NB4 (cell line): ENCODE measurements around the gene ZNF593OS.

ENCODE experiments used
- DNase-seq: peaks from one replicate; pipeline ENCODE4 v3.0.0; 2010; ENCODE audit warnings: low read depth
- H3K4me3 ChIP-seq: one replicate; pipeline ENCODE4 v1.5.1; 2011; ENCODE audit warnings: mild to moderate bottlenecking, low read depth, low read length, moderate library complexity
- MYC ChIP-seq: IDR thresholded peaks from 2 replicates; pipeline ENCODE4 v1.6.1; 2011; ENCODE audit warnings: low read depth, low read length
- POLR2A ChIP-seq: IDR thresholded peaks from 2 replicates; pipeline ENCODE4 v1.6.1; 2011; ENCODE audit warnings: mild to moderate bottlenecking; ENCODE audit not compliant: insufficient read length; ENCODE audit errors: extremely low read depth
- TF ChIP-seq, protein P1 (sequence below): IDR thresholded peaks from 2 replicates; pipeline ENCODE4 v1.6.1; 2011; ENCODE audit warnings: low read depth, low read length
- TF ChIP-seq, protein P2 (sequence below): IDR thresholded peaks from one replicate; pipeline ENCODE4 v1.5.1; 2012; ENCODE audit warnings: low read depth, low read length

ZNF593OS gene

DNA sequence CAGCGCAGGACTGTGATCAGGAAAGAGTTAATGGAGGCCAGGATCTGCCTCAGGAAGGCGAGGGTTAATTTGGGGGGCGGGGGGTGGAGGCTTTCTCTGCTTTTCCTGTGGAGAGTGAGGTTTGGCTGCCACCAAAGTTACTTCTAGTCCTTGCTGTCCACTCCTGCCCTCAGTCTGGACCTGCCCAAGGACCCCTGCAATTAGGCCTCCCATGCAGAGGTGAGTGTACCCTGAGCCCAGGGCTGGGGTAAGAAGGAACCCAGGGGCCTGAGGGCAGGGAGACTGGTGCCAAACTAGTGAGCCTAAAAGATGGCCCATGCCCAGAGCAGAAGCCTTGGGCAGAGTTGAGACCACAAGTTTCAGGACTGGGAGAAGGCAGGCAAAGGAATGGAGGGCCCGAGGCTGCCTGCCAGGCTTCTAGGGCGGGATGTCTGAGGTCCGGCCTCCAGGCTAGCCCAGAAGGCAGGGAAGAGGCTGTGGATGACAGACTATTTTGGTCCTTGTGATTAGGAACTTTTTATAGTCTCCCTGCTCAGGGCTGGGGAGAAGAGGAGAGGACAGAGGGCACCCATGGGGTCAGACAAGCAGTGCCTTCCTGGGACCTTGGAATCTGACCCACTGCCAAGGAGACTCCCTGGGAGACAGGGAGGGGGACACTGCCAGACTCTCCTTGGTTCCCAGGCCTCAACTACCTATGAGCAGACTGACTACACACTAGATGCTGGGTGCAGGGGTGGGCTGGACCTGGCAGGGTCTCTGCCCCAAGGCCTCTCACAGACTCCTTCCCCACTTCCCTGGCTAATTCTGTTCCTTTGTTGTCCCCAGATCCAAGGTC lies 12.5 kb downstream of the ZNF593OS start, which contains the start of gene FAM110D:
FAM110D (plus strand) TSS at position 172 of the 835 bp plus-strand sequence. CDS start 2,213 bp downstream, outside the sequence.
- no peak for TF ChIP-seq MYC
- H3K4me3 ChIP-seq: no peak within 1 kb of the TSS
- DNase-seq: no peak

GRCh38 chr1:26158271-26158907 lies 13.2 kb downstream of the ZNF593OS start:
- no peak for DNase-seq
- H3K4me3 ChIP-seq: no peak overlapping the region

GRCh38 chr1:26156285-26157038 lies 15.2 kb downstream of the ZNF593OS start:
- H3K4me3 ChIP-seq: no peak overlapping the region
- no peak for DNase-seq
- TF ChIP-seq MYC (no peak), POLR2A (no peak)
- TF ChIP-seq, protein P1, sequence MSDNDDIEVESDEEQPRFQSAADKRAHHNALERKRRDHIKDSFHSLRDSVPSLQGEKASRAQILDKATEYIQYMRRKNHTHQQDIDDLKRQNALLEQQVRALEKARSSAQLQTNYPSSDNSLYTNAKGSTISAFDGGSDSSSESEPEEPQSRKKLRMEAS: no peak
- TF ChIP-seq, protein P2, sequence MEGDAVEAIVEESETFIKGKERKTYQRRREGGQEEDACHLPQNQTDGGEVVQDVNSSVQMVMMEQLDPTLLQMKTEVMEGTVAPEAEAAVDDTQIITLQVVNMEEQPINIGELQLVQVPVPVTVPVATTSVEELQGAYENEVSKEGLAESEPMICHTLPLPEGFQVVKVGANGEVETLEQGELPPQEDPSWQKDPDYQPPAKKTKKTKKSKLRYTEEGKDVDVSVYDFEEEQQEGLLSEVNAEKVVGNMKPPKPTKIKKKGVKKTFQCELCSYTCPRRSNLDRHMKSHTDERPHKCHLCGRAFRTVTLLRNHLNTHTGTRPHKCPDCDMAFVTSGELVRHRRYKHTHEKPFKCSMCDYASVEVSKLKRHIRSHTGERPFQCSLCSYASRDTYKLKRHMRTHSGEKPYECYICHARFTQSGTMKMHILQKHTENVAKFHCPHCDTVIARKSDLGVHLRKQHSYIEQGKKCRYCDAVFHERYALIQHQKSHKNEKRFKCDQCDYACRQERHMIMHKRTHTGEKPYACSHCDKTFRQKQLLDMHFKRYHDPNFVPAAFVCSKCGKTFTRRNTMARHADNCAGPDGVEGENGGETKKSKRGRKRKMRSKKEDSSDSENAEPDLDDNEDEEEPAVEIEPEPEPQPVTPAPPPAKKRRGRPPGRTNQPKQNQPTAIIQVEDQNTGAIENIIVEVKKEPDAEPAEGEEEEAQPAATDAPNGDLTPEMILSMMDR: no peak

More at GRCh38 chr1:26158271-26158907, 13.2 kb downstream of the ZNF593OS start:
- TF ChIP-seq MYC (no peak), POLR2A (no peak)
- TF ChIP-seq, protein P2: no peak
- TF ChIP-seq, protein P1: no peak

DNA sequence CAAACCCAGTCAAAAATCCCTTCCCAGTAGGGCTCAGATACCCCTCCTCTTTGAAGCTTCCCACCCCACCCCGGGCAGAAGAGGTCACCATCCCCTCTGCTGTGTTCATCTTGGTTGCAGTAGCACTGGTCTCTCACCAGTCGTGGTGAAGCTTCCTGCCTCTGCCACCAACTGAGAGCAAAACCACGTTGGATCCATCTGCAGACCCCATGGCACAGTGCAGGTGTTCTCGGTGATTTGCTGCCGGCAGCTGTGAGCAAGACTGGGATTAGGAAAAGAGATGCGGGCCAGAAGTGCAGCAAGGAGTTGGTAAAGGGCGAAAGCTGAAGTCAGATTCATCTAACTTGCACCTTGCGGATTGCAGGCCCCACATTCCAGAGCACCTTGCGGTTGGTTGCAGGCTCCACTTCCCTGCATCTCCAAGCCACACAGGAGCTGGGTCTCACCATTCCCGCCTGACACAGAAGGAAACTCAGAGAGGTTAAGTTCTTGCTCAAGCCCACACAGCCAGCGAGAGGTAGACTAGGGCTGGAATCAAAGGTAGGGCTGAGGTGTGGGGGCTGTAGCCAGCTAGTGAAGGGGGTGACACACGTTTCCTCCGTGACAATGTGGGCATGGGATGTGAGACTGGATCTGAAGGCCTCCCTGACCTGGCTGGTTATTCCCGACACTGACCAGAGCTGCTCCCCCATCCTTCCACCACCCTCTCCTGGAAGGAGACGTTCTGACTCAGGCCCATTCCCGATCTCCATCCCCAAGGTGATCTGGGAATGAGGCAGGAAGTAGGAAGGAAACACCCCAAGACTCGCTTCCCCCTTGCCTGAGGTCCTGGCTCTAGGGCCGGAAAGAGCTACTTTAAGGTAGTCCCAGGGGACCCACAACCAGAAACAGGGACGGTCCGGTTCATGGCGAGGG lies 16.0 kb downstream of the ZNF593OS start:
- no peak for DNase-seq
- TF ChIP-seq POLR2A (no peak), MYC (no peak)
- TF ChIP-seq, protein P2: no peak
- TF ChIP-seq, protein P1: no peak
- no peak overlapping the region for H3K4me3 ChIP-seq

GRCh38 chr1:26154750-26155149 lies 16.9 kb downstream of the ZNF593OS start:
- no peak for DNase-seq
- no peak overlapping the region for H3K4me3 ChIP-seq
- TF ChIP-seq, protein P2: no peak
- TF ChIP-seq POLR2A: no peak
- no peak for TF ChIP-seq MYC
- TF ChIP-seq, protein P1: no peak
